GM19099 (cell line): ENCODE measurements around the gene PRCP.

ENCODE experiments used
- POLR2A ChIP-seq: IDR thresholded peaks from 3 replicates; pipeline ENCODE4 v1.6.1; 2011; ENCODE audit warnings: low read depth; ENCODE audit not compliant: insufficient read length; ENCODE audit errors: extremely low read depth

PRCP gene

DNA sequence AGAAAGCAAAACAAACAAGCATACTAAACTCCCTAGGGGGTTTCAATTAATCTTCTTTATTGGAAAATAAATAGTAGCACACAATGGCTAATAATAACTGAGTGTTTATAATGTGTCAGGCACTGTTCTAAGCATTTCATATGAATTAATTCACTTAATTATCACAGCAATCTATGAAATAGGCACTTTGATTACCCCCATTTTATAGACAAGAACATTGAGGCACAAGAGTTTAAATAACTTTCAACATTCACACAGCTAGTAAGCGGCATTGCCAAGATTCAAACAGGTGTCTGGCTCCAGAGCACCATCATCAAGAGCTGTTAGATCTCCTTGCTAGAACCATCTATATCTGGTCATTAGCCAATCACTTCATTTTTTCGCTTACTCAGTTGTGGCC, 43.1 kb downstream of the PRCP start:
- TF ChIP-seq POLR2A: no peak

DNA sequence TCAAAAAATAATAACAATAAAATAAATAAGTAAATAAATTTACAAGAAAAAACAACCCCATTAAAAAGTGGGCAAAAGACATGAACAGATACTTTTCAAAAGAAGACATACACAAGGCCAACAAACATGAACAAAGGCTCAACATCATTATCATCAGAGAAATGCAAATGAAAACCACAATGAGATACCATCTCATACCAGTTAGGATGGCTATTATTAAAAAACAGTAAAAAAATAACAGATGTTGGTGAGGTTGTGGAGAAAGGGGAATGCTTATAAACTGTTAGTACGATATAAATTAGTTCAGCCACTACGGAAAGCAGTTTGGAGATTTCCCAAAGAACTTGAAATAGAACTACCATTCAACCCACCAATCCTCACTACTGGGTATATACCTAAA, 44.6 kb downstream of the PRCP start:
- TF ChIP-seq POLR2A: no peak

DNA sequence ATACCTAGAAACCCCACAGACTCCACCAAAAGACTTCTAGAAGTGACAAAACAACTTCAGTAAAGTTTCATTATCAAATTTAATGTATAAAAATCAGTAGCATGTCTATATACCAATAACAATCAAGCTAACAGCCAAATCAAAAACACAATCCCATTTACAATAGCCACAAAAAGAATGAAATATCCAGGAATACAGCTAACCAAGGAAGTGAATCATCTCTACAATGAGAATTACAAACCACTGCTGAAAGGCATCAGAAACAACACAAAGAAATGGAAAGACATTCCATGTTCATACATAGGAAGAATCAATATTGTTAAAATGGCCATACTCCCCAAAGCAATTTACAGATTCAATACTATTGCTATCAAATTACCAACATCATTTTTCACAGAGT, 46.0 kb downstream of the PRCP start:
- TF ChIP-seq POLR2A: no peak

DNA sequence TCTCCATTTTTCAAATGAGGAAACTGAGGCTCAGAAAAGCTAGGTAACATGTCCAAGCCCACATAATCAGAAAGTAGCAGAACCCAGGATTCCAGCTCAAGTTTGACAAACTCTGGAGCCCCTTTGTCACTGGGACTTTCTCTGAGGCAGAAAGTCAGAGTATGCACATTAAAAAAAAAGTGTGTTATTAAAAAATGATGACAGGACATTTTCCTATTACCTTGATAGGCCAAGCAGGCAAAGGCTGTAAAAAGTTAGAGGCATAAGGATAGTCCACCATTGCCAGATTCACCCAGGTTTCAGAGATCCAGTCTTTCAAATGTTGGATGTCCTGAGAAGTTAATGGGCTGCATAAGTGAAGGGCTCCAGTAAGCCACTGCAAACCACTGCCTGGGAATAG, 51.4 kb downstream of the PRCP start:
- TF ChIP-seq POLR2A: no peak

DNA sequence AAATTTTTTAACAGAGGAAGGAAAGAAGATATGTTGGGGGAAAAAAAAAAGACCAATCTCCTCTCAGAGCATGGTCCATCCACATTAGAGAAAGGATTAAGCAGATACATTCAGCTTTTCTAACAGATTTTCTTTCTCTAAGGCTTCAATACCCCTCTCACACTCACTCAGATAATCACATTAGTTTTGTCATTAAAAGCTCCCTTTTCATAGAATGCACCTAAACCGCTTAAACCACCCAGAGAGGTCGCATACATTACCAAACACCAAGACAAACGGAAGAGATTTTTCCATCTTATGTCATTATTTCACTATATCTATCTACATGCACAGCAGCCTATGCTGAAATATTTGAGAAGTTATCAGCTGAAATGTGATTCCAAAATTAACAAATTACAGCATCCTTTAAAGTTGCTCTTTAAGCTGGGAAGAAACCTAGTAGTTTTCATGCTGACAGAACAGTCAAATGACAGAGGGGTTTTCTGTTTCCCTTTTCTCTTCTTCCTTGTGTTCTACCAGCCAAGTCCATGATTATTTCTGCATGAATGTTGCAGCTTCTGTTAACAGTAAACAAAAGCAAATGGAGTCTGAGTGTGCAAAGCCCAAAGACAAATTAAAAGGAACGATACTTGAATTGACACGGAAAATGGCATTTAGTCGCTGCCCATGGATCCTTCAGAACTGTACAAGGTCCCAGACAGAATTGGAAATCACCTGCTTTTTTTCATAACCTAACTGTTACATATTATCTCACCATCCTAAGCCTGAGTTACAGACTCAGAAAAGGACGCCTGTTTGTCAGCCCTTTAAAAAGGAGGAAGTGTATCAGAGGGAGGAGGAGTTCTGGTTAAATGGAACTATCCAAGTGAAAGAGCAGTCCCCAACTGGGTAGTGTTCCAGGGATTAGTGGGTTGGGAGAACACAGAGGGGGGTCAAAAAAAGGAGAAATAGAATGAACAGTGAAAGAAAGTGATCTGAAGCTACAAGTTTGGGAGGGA, 54.6 kb downstream of the PRCP start:
- TF ChIP-seq POLR2A: no peak

DNA sequence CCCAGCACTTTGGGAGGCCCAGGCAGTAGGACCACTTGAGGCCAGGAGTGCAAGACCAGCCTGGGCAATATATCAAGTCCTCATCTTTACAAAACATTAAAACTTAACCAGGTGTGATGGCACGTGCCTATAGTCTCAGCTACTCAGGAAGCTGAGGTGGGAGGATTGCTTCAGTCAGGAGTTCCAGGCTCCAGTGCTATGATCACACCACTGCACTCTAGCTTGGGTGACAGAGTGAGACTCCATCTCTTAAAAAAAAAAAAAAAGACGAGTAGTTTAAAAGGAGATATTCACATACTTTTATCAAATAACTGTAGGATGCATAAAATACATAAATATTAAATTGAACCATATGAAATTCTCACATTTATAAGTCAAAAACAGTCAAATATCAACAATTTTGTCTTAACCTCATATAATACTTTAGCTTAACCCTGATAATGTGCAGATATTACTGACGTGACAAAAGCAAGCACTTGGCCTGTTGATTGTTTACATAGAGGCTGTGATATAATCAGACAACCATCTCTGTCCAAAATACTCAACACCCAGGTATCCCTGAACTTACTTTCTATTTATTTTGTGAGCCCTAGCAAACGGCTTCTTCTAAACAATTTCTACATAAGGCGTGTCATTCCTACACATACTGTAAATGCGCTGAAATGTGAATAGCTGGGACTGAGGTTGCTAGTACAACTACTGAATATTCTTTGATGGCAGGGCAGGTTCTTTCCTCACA, 57.0 kb downstream of the PRCP start:
- no peak for TF ChIP-seq POLR2A

DNA sequence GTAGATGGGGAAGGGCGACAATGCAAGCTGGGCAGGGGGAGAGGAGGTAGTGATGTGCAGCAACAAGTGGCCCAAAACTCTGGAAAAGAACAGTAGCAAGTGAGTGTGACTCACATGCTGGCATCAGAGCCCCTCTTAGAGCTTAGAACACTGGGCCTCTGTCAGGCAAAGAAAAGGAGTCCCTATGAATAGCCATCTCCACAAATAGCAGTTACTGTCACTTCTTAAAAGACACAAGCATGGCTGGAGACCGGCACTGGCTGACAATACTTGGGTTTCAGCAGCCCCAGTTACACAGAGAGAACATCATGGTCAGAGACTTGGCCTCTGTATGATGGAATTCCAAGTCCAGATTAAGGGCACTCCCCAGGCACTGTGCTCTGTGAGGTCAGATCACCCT, 58.2 kb downstream of the PRCP start:
- TF ChIP-seq POLR2A: no peak

DNA sequence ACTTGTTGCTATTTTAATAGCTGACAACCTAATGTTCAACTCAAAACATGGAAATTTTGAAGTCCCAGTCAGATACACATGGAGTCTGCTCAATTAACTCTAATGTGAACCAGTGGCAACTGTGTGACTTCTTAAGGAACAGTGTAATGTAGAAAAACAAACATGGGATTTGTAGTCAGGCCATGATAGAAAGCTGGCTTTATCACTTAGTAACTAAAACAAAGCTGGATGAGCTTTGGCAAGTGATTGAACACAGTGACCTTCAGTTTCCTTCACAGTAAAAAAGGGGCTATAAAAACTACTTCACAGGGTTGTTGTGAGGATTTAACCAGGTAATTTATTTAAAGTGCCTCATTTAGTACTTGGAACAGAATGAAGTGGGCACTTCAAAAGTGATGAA, 62.6 kb downstream of the PRCP start:
- TF ChIP-seq POLR2A: no peak

DNA sequence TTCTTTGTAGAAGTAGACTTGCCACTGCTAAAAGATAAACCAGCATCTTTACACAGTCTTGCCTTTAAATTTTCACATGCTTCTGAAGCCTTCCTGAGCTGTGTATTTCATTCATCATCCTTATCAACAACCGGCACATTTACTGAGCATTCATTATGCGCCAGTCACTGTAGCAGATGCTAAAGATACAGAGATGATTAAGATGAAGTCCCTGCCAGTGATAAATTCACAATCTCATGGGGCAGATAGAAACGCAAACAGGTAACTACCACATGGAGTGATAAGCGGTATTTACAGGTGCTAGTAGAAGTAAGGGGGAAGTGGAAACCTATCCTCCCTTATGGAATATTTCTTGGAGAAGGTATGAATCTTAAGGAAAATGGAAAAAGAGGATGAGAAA, 67.2 kb downstream of the PRCP start:
- no peak for TF ChIP-seq POLR2A

DNA sequence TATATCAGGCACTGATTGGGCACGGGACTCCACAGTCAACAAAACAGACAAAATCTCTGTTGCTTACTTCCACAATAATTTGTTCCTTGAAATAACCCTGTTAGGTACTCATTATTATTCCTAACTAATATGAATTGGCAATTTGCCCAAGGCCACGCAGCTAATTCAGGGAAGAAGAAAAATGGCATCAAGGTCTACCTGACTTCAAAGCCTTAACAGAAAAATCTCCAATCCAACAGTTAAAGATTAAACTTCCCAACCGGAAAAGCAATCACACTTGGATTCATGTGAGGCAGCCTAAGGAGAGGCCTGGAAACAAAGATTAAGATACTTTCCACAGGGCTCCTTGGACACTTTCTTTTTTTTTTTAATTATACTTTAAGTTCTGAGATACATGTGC, 68.9 kb downstream of the PRCP start:
- no peak for TF ChIP-seq POLR2A

DNA sequence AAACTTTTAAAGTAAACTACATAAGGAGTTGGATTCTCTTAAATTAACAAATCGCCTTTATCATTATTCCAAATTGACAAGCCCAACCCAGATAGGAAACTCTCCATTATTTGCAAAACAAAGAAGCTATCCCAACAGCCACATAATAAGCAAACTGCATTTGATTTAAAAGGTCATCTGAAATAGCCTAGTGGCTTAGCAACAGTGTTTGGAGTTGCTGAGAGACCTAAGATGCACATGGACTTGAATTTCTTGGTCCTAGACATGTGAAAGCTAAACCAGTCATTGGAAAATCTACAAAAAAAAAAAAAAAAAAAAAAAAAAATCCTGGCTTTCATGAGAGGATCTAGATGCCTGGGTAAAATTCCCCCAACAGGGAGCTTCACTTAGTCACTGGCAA, 69.5 kb downstream of the PRCP start:
- no peak for TF ChIP-seq POLR2A

DNA sequence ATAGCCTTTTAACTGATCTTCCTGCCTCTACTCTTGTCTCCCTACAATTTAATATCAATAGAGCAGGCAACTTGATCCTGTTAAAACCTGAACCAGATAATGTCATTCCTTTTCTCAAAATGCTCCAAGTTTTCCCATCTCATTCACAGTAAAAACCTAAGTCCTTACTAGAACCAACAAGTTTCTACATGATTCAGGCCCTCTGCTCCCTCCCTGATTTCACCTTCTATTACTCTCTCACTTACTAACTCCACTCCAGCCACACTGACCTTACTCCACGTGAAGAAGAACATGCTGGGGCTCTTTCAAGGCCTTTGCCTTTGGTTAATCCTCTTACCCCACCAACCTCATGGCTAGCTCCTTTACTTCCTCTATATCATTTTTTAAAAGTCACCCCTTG, 71.1 kb downstream of the PRCP start:
- TF ChIP-seq POLR2A: no peak

DNA sequence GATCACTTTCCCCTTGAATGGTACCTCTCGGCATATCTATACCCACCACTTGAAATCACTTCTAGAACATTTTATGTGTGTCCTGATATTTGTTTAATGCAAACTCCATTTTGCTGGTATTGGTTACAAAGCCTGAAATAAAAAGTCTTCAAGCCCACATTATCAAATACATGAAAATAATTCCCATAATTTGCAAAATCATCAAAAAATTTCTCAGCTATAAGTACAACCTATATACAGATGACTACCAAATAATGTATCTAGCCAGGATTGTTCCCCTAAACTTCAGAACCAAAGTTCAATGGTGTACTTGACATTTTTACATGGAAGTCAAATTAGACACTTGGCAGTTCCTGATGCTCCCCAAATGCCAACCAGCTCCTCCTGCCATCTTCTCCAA, 71.8 kb downstream of the PRCP start:
- no peak for TF ChIP-seq POLR2A

DNA sequence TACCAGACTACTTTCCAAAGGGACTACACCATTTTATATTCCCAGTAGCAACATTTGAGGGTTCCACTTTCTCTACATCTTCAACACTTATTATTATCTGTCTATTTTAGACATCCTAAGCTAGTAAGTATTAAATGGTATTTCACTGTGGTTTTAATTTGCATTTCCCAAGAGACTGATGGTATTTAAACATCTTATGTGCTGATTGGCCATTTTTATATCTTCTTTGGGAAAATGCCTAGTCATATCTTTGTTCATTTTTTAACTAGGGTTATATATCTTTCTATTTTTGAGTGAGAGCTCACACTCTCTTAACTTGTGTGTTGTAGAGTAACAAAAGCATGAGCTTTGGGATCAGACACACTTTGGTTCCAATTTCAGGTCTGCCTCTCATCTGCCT, 73.7 kb downstream of the PRCP start:
- no peak for TF ChIP-seq POLR2A

DNA sequence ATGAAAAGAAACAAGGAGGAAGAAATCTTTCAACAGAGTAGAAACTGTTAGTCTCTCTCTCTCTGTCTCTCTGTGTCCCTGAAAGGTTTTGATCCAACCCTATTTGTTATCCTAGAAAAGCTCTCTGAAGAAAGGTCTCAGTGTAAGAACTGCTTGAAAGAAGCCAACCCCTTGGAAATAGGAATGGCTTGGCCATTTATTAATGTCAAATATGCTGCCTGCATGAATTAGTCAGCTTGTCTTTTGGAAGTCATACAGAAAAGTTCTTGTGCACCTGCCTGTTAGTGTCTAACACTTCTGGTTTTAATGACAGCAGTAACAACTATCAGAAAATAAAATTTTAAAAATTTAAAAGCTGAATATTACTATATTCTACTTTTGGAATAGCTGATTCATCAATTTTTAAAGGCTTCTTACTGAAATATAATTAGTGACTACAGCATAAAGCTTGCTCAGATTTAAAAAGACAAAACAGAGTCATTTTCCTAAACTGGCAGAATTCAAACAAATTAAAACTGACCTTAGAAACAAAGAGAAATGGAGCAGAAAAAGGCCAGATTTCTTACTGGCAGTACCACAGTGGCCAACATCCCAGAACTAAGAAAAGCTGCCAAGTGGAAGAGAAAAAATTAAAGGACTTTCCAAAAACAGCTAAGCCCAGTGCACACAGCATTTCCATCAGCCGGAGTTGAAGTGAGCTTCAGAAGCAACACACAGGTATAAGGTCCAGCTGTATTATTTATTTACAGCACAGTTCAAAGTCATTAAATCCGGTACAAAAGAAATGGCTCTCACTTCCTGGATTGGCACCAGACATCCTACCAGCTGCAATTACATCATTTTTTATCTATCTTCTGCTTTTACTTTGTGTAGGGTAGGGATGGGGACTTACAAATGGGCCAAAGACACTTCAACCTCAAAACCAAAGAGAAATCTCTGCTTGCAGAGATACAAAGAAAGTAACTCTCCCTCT, 76.3 kb downstream of the PRCP start:
- TF ChIP-seq POLR2A: no peak
